K562 (cell line): ENCODE measurements around the gene TMEM39A. TPM values are rescaled to one million over a fixed set of nuclear protein-coding genes. Genes with fewer than 3 reads are reported as not detected.
A peak's percentile ranks its signal among the peaks of the same experiment; 100 is the strongest.

ENCODE experiments used
- ARID4B ChIP-seq: sonication (generic); formaldehyde crosslinking; IDR thresholded peaks from 2 replicates; pipeline ENCODE4 v1.8.0; 2022; ENCODE audit warnings: mild to moderate bottlenecking, missing genetic modification reagents
- CEBPG ChIP-seq, 3 experiments: fragments of 200-800 bp in 1 of 3; sonication (Bioruptor generic) in 1 of 3; sonication (generic) in 1 of 3; formaldehyde crosslinking in 1 of 3; IDR thresholded peaks in 2 of 3; conservative IDR thresholded peaks in 1 of 3; 2 replicates each; pipeline versions ENCODE4 v1.6.1 to v1.8.0; 2016 to 2022; ENCODE audit warnings: missing compliant biosample characterization in 2 of 3, missing genetic modification characterization in 2 of 3, mild to moderate bottlenecking in 1 of 3, missing genetic modification reagents in 1 of 3
- E4F1 ChIP-seq: fragments of 250-450 bp; sonication (Bioruptor Pico); IDR thresholded peaks from 2 replicates; pipeline ENCODE4 v1.5.0; 2021; ENCODE audit warnings: mild to moderate bottlenecking, borderline replicate concordance
- ELK3 ChIP-seq: fragments of 450-650 bp; formaldehyde crosslinking; IDR thresholded peaks from 2 replicates; pipeline ENCODE4 v1.4.0; 2020; ENCODE audit warnings: mild to moderate bottlenecking
- KDM1A ChIP-seq, 2 experiments: fragments of 450-650 bp; IDR thresholded peaks; 2 replicates each; pipeline ENCODE4 v1.6.1; 2016; ENCODE audit warnings: mild to moderate bottlenecking in 2 of 2
- NBN ChIP-seq: fragments of 450-650 bp; IDR thresholded peaks from 2 replicates; pipeline ENCODE4 v1.6.1; 2016; ENCODE audit warnings: low read depth, mild to moderate bottlenecking
- PBX2 ChIP-seq, 2 experiments: IDR thresholded peaks in 1 of 2; conservative IDR thresholded peaks in 1 of 2; 2 replicates each; pipeline ENCODE4 v1.6.1; 2016; ENCODE audit warnings: low read depth in 2 of 2, mild to moderate bottlenecking in 1 of 2, missing compliant biosample characterization in 1 of 2, missing genetic modification characterization in 1 of 2, moderate library complexity in 1 of 2
- USF2 ChIP-seq: sonication (generic); formaldehyde crosslinking; IDR thresholded peaks from 2 replicates; pipeline ENCODE4 v1.5.0; 2020; ENCODE audit warnings: missing genetic modification reagents
- ZHX1 ChIP-seq: fragments of 150-350 bp; conservative IDR thresholded peaks from 2 replicates; pipeline ENCODE4 v1.6.1; 2014; ENCODE audit warnings: low read length
- polyA plus RNA-seq, 8 experiments: library from polyadenylated mRNA; depleted of rRNA in 4 of 8; stranded (reverse) in 5 of 8; unstranded in 3 of 8; fragments of >200 nt; fragmentation: Nextera tagmentation in 2 of 8; fragmentation: Illumina TruSeq in 1 of 8; extraction: Ambion mirVana in 2 of 8; extraction: Trizol in 1 of 8; gene quantifications; 2 replicates each; pipeline versions ENCODE4 v1.2.1 to v1.2.3, GENCODE V29; 2011 to 2014; ENCODE audit warnings: inconsistent platforms in 1 of 8, missing spikeins in 1 of 8
- total RNA-seq, 7 experiments: library from RNA; depleted of rRNA in 6 of 7; stranded (reverse); fragments of >200 nt in 6 of 7; fragmentation: Illumina TruSeq in 2 of 7; extraction: Trizol in 2 of 7; gene quantifications; 2 replicates each; pipeline versions ENCODE4 v1.2.1 to v1.2.3, GENCODE V29; 2011 to 2021; ENCODE audit warnings: low replicate concordance in 1 of 7

TMEM39A gene
- total and polyA plus RNA-seq, 9 of the 15 experiments (the other 6 are each of a cell fraction or from before 2014, with no cell fraction given) = 12.0 to 41.5 (median 15.4) TPM

GRCh38 chr3:119417771-119418512, 45.5 kb downstream of the TMEM39A start (continued):
- TF ChIP-seq ARID4B (CRISPR knock-in tag) = no peak
- no peak for TF ChIP-seq E4F1 (CRISPR knock-in tag)
- no peak for TF ChIP-seq USF2 (CRISPR knock-in tag)
- TF ChIP-seq ELK3 (CRISPR knock-in tag) = no peak
- TF ChIP-seq KDM1A (IDR thresholded peaks at IDR 0.05) = peak; percentile 79 to 81
- 0 out of 2 replicates have a peak, but pooled peaks have one; percentile 24 for TF ChIP-seq NBN
- no peak for TF ChIP-seq ZHX1
- no peak for TF ChIP-seq CEBPG (CRISPR knock-in tag; IDR thresholded peaks at IDR 0.05)
- TF ChIP-seq CEBPG (tag; conservative IDR thresholded peaks at IDR 0.05 in 1 of 2, IDR thresholded peaks at IDR 0.05 in 1 of 2) = no peak
- TF ChIP-seq PBX2 (CRISPR knock-in tag; IDR thresholded peaks at IDR 0.05; ENCODE audit: low read depth) = 0 out of 2 replicates have a peak, but pooled peaks have one; percentile 20
- peak; percentile 84 for TF ChIP-seq PBX2 (tag; conservative IDR thresholded peaks at IDR 0.05; ENCODE audit: low read depth)
